A549 (cell line): ENCODE data around the gene APBA1. TPM values are rescaled to one million over a fixed set of nuclear protein-coding genes. Genes with fewer than 3 reads are reported as not detected.

Experiments
- ATAC-seq, 2 experiments: fragments of 200-7000 bp in 1 of 2; fragments of >200 bp in 1 of 2; cut with Nextera tagmentation in 1 of 2; cut with Tn5 transposase in 1 of 2; 3 replicates each; pipeline versions ENCODE4 v1.8.0 to v1.9.1; 2018 to 2020; ENCODE audit warnings: mild to moderate bottlenecking in 1 of 2, moderate library complexity in 1 of 2
- CTCF ChIA-PET: fragments of 300-600 bp; sonication (Branson Sonifier 250); formaldehyde crosslinking; extraction: SDS; loops from one replicate; lab custom pipeline; 2021; ENCODE audit warnings: antibody characterized with exemption, inconsistent platforms; lab: Yijun Ruan, JAX
- POLR2A ChIA-PET: fragments of 350-600 bp; formaldehyde crosslinking; extraction: SDS; loops from one replicate; lab custom pipeline; 2021; ENCODE audit warnings: antibody characterized with exemption, inconsistent platforms; lab: Yijun Ruan, JAX
- DNase-seq, 2 experiments: peaks; one replicate each; pipeline versions ENCODE4 v3.0.0 to v3.0.0-alpha.2; 2011 to 2016; ENCODE audit warnings: low read depth in 1 of 2, low spot score in 1 of 2
- FAIRE-seq: peaks from 2 replicates; lab custom pipeline; 2011; peaks lifted over from hg19 to GRCh38; lab: Jason Lieb, UNC
- H3K27ac ChIP-seq, 2 experiments: fragments of >200 bp; sonication (Bioruptor Twin); formaldehyde crosslinking; 3 replicates each; pipeline ENCODE4 v1.5.1; 2016 to 2017
- H3K4me1 ChIP-seq: fragments of >200 bp; sonication (Bioruptor Twin); formaldehyde crosslinking; 3 replicates; pipeline ENCODE4 v1.6.1; 2016
- H3K4me2 ChIP-seq: fragments of >200 bp; sonication (Bioruptor Twin); formaldehyde crosslinking; 3 replicates; pipeline ENCODE4 v1.6.1; 2016
- H3K4me3 ChIP-seq: fragments of >200 bp; sonication (Bioruptor Twin); formaldehyde crosslinking; 3 replicates; pipeline ENCODE4 v1.5.1; 2016
- H3K9me3 ChIP-seq: fragments of >200 bp; sonication (Bioruptor Twin); formaldehyde crosslinking; 3 replicates; pipeline ENCODE4 v1.6.1; 2016
- CBX8 ChIP-seq: fragments of 200-600 bp; sonication (generic); IDR thresholded peaks from 2 replicates; pipeline ENCODE4 v1.6.1; 2016
- EHF ChIP-seq: fragments of 250-450 bp; sonication (Bioruptor Pico); IDR thresholded peaks from 2 replicates; pipeline ENCODE4 v1.5.0; 2020; ENCODE audit warnings: mild to moderate bottlenecking
- EHMT2 ChIP-seq: fragments of 200-600 bp; sonication (generic); IDR thresholded peaks from 2 replicates; pipeline ENCODE4 v1.6.1; 2016; ENCODE audit warnings: antibody characterized with exemption, low read depth, mild to moderate bottlenecking, moderate library complexity
- FOSB ChIP-seq: fragments of 250-450 bp; sonication (Bioruptor Pico); IDR thresholded peaks from 2 replicates; pipeline ENCODE4 v1.5.0; 2020; ENCODE audit warnings: mild to moderate bottlenecking, moderate library complexity
- FOSL2 ChIP-seq, 2 experiments: fragments of 450-650 bp in 1 of 2; fragments of >200 bp in 1 of 2; sonication (Bioruptor Twin) in 1 of 2; formaldehyde crosslinking; IDR thresholded peaks; 2 replicates each; pipeline versions ENCODE4 v1.5.0 to v1.6.1; 2016 to 2020; ENCODE audit warnings: mild to moderate bottlenecking in 1 of 2, moderate library complexity in 1 of 2
- HES2 ChIP-seq: fragments of >200 bp; sonication (Bioruptor Twin); formaldehyde crosslinking; IDR thresholded peaks from 2 replicates; pipeline ENCODE4 v1.6.1; 2016
- HOXA7 ChIP-seq: fragments of 250-450 bp; sonication (Bioruptor Pico); IDR thresholded peaks from 2 replicates; pipeline ENCODE4 v1.5.0; 2020; ENCODE audit warnings: mild to moderate bottlenecking, moderate library complexity
- HOXB5 ChIP-seq: fragments of 250-450 bp; sonication (Bioruptor Pico); IDR thresholded peaks from 2 replicates; pipeline ENCODE4 v1.5.0; 2020; ENCODE audit warnings: mild to moderate bottlenecking, moderate library complexity
- JUN ChIP-seq, 2 experiments: fragments of >200 bp; sonication (Bioruptor Twin); formaldehyde crosslinking; IDR thresholded peaks; 2 replicates in 1 of 2; 3 replicates in 1 of 2; pipeline ENCODE4 v1.6.1; 2016 to 2017
- JUNB ChIP-seq: fragments of >200 bp; sonication (Bioruptor Twin); formaldehyde crosslinking; IDR thresholded peaks from 2 replicates; pipeline ENCODE4 v1.6.1; 2016
- KDM1A ChIP-seq: fragments of 200-600 bp; sonication (generic); IDR thresholded peaks from 2 replicates; pipeline ENCODE4 v1.6.1; 2016; ENCODE audit warnings: low read depth, mild to moderate bottlenecking
- KDM5A ChIP-seq: fragments of 200-600 bp; sonication (generic); IDR thresholded peaks from 2 replicates; pipeline ENCODE4 v1.6.1; 2016; ENCODE audit warnings: antibody characterized with exemption, mild to moderate bottlenecking
- MAFK ChIP-seq: fragments of 450-650 bp; IDR thresholded peaks from 2 replicates; pipeline ENCODE4 v1.6.1; 2014; ENCODE audit not compliant: partially characterized antibody
- MAZ ChIP-seq: fragments of 150-350 bp; IDR thresholded peaks from 2 replicates; pipeline ENCODE4 v1.6.1; 2014; ENCODE audit warnings: antibody characterized with exemption, low read depth, low read length, borderline replicate concordance
- NFE2L2 ChIP-seq: fragments of 150-350 bp; conservative IDR thresholded peaks from 2 replicates; pipeline ENCODE4 v1.6.1; 2014; ENCODE audit warnings: low read length
- NR3C1 ChIP-seq: fragments of >200 bp; sonication (Bioruptor Twin); formaldehyde crosslinking; IDR thresholded peaks from 3 replicates; pipeline ENCODE4 v1.6.1; 2017
- RAD21 ChIP-seq, 2 experiments: fragments of >200 bp in 1 of 2; sonication (Bioruptor Twin) in 1 of 2; formaldehyde crosslinking in 1 of 2; IDR thresholded peaks in 1 of 2; conservative IDR thresholded peaks in 1 of 2; 2 replicates in 1 of 2; 3 replicates in 1 of 2; pipeline ENCODE4 v1.6.1; 2012 to 2018; ENCODE audit warnings: inconsistent platforms in 1 of 2
- RCOR1 ChIP-seq: fragments of 150-350 bp; IDR thresholded peaks from 2 replicates; pipeline ENCODE4 v1.6.1; 2014; ENCODE audit warnings: antibody characterized with exemption, low read length, low read depth
- RFX5 ChIP-seq: fragments of 450-650 bp; IDR thresholded peaks from 2 replicates; pipeline ENCODE4 v1.7.1; 2014; ENCODE audit warnings: antibody characterized with exemption, mild to moderate bottlenecking, moderate library complexity
- SREBF2 ChIP-seq: fragments of 450-650 bp; IDR thresholded peaks from 2 replicates; pipeline ENCODE4 v1.6.1; 2014; ENCODE audit warnings: mild to moderate bottlenecking, moderate library complexity
- TFCP2L1 ChIP-seq: fragments of 250-450 bp; sonication (Bioruptor Pico); IDR thresholded peaks from 2 replicates; pipeline ENCODE4 v1.5.0; 2021; ENCODE audit warnings: mild to moderate bottlenecking
- ZNF302 ChIP-seq: fragments of 250-450 bp; sonication (Bioruptor Pico); IDR thresholded peaks from 2 replicates; pipeline ENCODE4 v1.9.0; 2021; ENCODE audit warnings: inconsistent platforms, mild to moderate bottlenecking, moderate library complexity
- ZSCAN20 ChIP-seq: fragments of 250-450 bp; sonication (Bioruptor Pico); IDR thresholded peaks from 2 replicates; pipeline ENCODE4 v1.8.0; 2022; ENCODE audit warnings: mild to moderate bottlenecking, moderate library complexity
- WGBS: methylation state at CpG from one replicate; pipeline ENCODE4 v1.1.6; 2017; ENCODE audit errors: missing lambda C conversion rate; 5-methylcytosine and 5-hydroxymethylcytosine counted together
- polyA plus RNA-seq, 4 experiments: library from polyadenylated mRNA; depleted of rRNA in 3 of 4; stranded (reverse); fragments of >200 nt; fragmentation: RNase III in 1 of 4; extraction: RNeasy Plus Mini Kit Qiagen cat#74134 plus additional on column Dnase treatment in 1 of 4; gene quantifications; 2 replicates in 3 of 4; 3 replicates in 1 of 4; pipeline ENCODE4 v1.2.3, GENCODE V29; 2011 to 2017

Gene APBA1
- polyA plus RNA-seq, 2 of the 4 experiments (the other 2 are of a cell fraction): 0.22 to 1.6 TPM

DNA sequence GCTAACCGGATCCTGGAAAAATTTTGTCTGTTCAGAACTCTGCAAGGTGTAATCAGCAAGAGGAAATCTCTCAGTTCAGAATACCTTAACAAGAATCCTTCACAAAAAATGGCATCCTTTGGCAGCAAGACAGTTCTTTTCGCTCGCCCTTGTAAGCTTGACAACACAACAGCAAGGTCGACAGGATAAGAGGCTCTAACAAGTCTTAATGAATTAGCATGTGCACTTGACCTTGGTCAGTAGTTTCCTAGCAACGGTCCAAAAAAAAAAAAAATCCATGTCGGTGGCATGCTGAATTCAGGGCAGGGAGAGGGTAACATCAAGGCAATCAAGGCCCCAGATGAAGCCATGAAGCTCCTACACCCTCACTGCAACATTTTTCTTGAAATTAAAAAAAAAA, 172.8 kb downstream of the APBA1 start:
- H3K9me3 ChIP-seq: no peaks in the 10 kb centered on the region
- POLR2A ChIA-PET: no interaction called here
- DNase-seq (no peak), ATAC-seq (no peak), FAIRE-seq (no peak)
- 32% methylated on average over 6 of the region's 6 CpGs for WGBS
- no peak overlapping the region for H3K4me3 ChIP-seq
- CTCF ChIA-PET: interaction anchor here (0.7 to 1.3 kb wide), 2 partner anchors 13 to 61 kb away, joined by 3 read pairs; no protein-coding TSS in a partner anchor
- no peak overlapping the region for H3K4me2 ChIP-seq
- no peak overlapping the region for H3K27ac ChIP-seq
- no peaks in the 10 kb centered on the region for H3K4me1 ChIP-seq
- no peak for TF ChIP-seq RAD21 (conservative IDR thresholded peaks at IDR 0.05 in 1 of 2, IDR thresholded peaks at IDR 0.05 in 1 of 2)
- no peak for TF ChIP-seq RFX5

DNA sequence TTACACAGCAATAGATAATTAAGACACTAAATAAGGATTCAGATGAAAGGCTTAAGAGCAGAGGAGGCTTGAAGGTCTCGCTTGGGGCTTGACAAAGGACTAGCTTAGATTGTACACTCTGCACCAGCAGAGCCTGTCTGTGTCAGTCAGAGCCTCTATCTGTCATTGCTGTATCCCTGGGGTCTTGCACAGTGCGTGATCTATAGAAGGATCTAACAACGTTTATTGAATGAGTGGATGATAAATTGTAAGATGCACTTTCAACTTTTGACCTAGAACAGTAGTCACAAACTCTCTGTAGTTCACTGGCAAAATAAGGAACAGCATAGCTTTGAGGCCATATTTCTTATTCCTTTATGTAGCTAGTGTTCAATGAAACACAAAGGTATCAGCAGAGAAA, 173.7 kb downstream of the APBA1 start:
- ChIA-PET POLR2A (no interaction called here), CTCF (interaction anchor here (1.3 kb wide), 1 partner anchor 12 kb away, joined by 3 read pairs; no protein-coding TSS in a partner anchor)
- FAIRE-seq: no peak
- Histone ChIP-seq H3K4me2 (no peak overlapping the region), H3K4me3 (no peak overlapping the region), H3K27ac (no peak overlapping the region), H3K9me3 (no peaks in the 10 kb centered on the region), H3K4me1 (no peaks in the 10 kb centered on the region)
- no peak for ATAC-seq
- DNase-seq: no peak
- 34% methylated on average over 3 of the region's 3 CpGs for WGBS
- TF ChIP-seq NFE2L2 (no peak), NR3C1 (no peak), JUNB (no peak), CBX8 (no peak), FOSL2 (IDR thresholded peaks at IDR 0.05) (no peak), FOSL2 (CRISPR knock-in tag; IDR thresholded peaks at IDR 0.05) (no peak), TFCP2L1 (CRISPR knock-in tag) (no peak)

DNA sequence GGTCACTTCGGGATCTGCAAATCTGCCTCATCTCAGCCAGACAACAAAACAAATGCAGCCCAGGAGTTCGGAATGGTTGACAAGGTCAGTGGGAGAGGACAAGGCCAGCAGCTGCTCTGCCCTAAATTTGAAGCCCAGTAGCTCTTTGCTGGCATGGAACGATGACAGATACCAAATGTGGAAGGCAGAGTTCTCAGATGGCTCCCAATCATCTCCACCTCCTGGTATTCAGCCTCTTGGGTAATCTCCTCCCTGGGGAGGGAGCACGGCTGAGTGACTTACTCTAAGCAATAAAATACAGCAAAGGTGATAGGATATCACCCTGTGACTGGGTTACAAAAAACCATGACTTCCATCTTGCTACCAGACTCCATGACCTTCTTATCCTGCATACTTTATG, 174.4 kb downstream of the APBA1 start:
- no peak for FAIRE-seq
- CTCF ChIA-PET: interaction anchor here (1.0 kb wide), 1 partner anchor 175 kb away, joined by 3 read pairs; no protein-coding TSS in a partner anchor

GRCh38 chr9:69496846-69497450, 175.2 kb downstream of the APBA1 start:
- H3K4me2 ChIP-seq: no peak overlapping the region
- FAIRE-seq (no peak), ATAC-seq (no peak), DNase-seq (no peak)
- H3K4me3 ChIP-seq: no peak overlapping the region
- POLR2A ChIA-PET: no interaction called here
- TF ChIP-seq MAFK (peak; percentile 35), NFE2L2 (peak; percentile 44; the same call in 1 of the 2 replicates), HES2 (no peak), KDM5A (no peak)
- no peaks in the 10 kb centered on the region for H3K9me3 ChIP-seq
- H3K27ac ChIP-seq: no peak overlapping the region
- CTCF ChIA-PET: no interaction called here
- 59% methylated on average over 4 of the region's 4 CpGs for WGBS
- no peaks in the 10 kb centered on the region for H3K4me1 ChIP-seq

More for the DNA sequence above, 174.4 kb downstream of the APBA1 start:
- Histone ChIP-seq H3K4me3 (no peak overlapping the region), H3K4me2 (no peak overlapping the region), H3K27ac (no peak overlapping the region), H3K9me3 (no peaks in the 10 kb centered on the region), H3K4me1 (no peaks in the 10 kb centered on the region)
- DNase-seq: no peak
- POLR2A ChIA-PET: no interaction called here
- no peak for ATAC-seq
- WGBS: 38% methylated on average over 4 of the region's 4 CpGs
- no peak for TF ChIP-seq EHF (CRISPR knock-in tag)
- no peak for TF ChIP-seq FOSL2 (IDR thresholded peaks at IDR 0.05)
- no peak for TF ChIP-seq FOSL2 (CRISPR knock-in tag; IDR thresholded peaks at IDR 0.05)
- no peak for TF ChIP-seq HOXA7 (CRISPR knock-in tag)
- TF ChIP-seq CBX8: no peak
- no peak for TF ChIP-seq MAZ
- TF ChIP-seq FOSB (CRISPR knock-in tag): no peak
- no peak for TF ChIP-seq ZSCAN20 (CRISPR knock-in tag)
- no peak for TF ChIP-seq EHMT2
- no peak for TF ChIP-seq JUN (IDR thresholded peaks at IDR 0.05)
- TF ChIP-seq SREBF2: no peak
- TF ChIP-seq KDM1A: no peak
- TF ChIP-seq HOXB5 (CRISPR knock-in tag): no peak
- no peak for TF ChIP-seq RCOR1
- no peak for TF ChIP-seq ZNF302 (CRISPR knock-in tag)
